Measurements from ENCODE around the gene TMEM252.
A peak's percentile ranks its signal among the peaks of the same experiment; 100 is the strongest.

DNA sequence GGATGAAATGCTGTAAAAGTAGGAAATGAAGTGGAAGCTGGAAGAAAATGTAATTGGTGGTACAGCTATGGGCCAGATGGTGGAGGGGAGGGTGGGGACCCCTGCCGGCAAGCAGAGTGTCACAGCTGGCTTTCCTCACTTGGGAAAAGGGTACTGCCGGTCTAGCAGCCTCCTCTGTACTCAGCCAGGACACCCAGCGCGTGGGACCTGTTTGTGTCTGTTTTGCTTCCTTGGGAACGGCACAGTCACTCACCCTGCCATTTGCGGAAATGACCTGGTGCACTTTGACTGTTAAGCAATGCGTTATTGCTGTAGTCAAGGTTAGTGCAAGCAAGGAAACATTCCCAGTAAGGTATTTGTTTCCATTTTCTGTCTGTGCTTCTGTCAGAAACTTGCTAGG is 10.1 kb downstream of the TMEM252 start:
- TF ChIP-seq CTCF (IDR thresholded peaks at IDR 0.05; ENCODE audit: low read depth, low read length, missing input control) (peak; percentile 5), GABPA (IDR thresholded peaks at IDR 0.05 in 1 of 2, conservative IDR thresholded peaks at IDR 0.05 in 1 of 2) (peak; percentile 27 to 65), NR2F2 (IDR thresholded peaks at IDR 0.05) (peak; percentile 94), FOXA1 (IDR thresholded peaks at IDR 0.05) (no peak), RAD21 (IDR thresholded peaks at IDR 0.05) (peak; percentile 15 to 53), JUND (IDR thresholded peaks at IDR 0.05) (peak; percentile 15 to 55), YY1 (IDR thresholded peaks at IDR 0.05) (peak; percentile 83), MAX (IDR thresholded peaks at IDR 0.05) (peak; percentile 83), SP1 (IDR thresholded peaks at IDR 0.05) (peak; percentile 86), TAF1 (conservative IDR thresholded peaks at IDR 0.05) (no peak)
